Endodermal cell (in vitro differentiated cells): ENCODE data around the gene RIMS4. TPM values are rescaled to one million over a fixed set of nuclear protein-coding genes. Genes with fewer than 3 reads are reported as not detected.

Experiments
- DNase-seq: peaks from one replicate; pipeline ENCODE4 v3.0.0-alpha.2; 2017
- H3K27ac ChIP-seq: 2 replicates; pipeline ENCODE4 v1.5.1; 2013; ENCODE audit warnings: mild to moderate bottlenecking, low read depth, low read length, moderate library complexity
- H3K27me3 ChIP-seq: 2 replicates; pipeline ENCODE4 v1.6.1; 2013; ENCODE audit warnings: mild to moderate bottlenecking, low read length, moderate library complexity; ENCODE audit not compliant: insufficient read depth, control insufficient read depth, poor library complexity, severe bottlenecking
- H3K36me3 ChIP-seq: 2 replicates; pipeline ENCODE4 v1.7.0; 2013; ENCODE audit warnings: mild to moderate bottlenecking, low read length, moderate library complexity; ENCODE audit not compliant: control insufficient read depth, insufficient read depth
- H3K4me1 ChIP-seq: one replicate; pipeline ENCODE4 v1.7.0; 2013; ENCODE audit warnings: low read length; ENCODE audit not compliant: control insufficient read depth, insufficient read depth
- H3K4me3 ChIP-seq: 2 replicates; pipeline ENCODE4 v1.5.1; 2013; ENCODE audit warnings: mild to moderate bottlenecking, low read length, moderate library complexity
- H3K9ac ChIP-seq: 2 replicates; pipeline ENCODE4 v1.6.1; 2013; ENCODE audit warnings: mild to moderate bottlenecking, low read length, moderate library complexity; ENCODE audit not compliant: poor library complexity, severe bottlenecking; ENCODE audit errors: extremely low read depth
- H3K9me3 ChIP-seq: 2 replicates; pipeline ENCODE4 v1.6.1; 2013; ENCODE audit warnings: mild to moderate bottlenecking, low read length, moderate library complexity; ENCODE audit not compliant: control insufficient read depth
- H3K27ac Mint-ChIP-seq: 2 replicates; pipeline ENCODE4 v1.8.0; 2020; ENCODE audit warnings: mixed read lengths
- H3K27me3 Mint-ChIP-seq: 2 replicates; pipeline ENCODE4 v1.8.0; 2021; ENCODE audit warnings: mild to moderate bottlenecking, mixed read lengths; ENCODE audit not compliant: insufficient read depth
- H3K36me3 Mint-ChIP-seq: 2 replicates; pipeline ENCODE4 v1.8.0; 2020; ENCODE audit warnings: low read depth, mixed read lengths
- H3K4me1 Mint-ChIP-seq: 2 replicates; pipeline ENCODE4 v1.8.0; 2020; ENCODE audit warnings: mixed read lengths
- H3K4me3 Mint-ChIP-seq: 2 replicates; pipeline ENCODE4 v1.8.0; 2020; ENCODE audit warnings: mild to moderate bottlenecking, moderate library complexity, mixed read lengths
- H3K9me3 Mint-ChIP-seq: 2 replicates; pipeline ENCODE4 v1.8.0; 2020; ENCODE audit warnings: mild to moderate bottlenecking, mixed read lengths
- CTCF ChIP-seq: fragments of 200-600 bp; sonication (generic); conservative IDR thresholded peaks from 2 replicates; pipeline ENCODE4 v1.5.0; 2021; ENCODE audit warnings: antibody characterized with exemption, mild to moderate bottlenecking
- WGBS, 2 experiments: methylation state at CpG; one replicate each; pipeline versions ENCODE4 v1.1.5 to v1.1.7; 2013; ENCODE audit warnings: missing lambda C conversion rate in 2 of 2, mixed read lengths in 1 of 2; ENCODE audit not compliant: insufficient coverage in 1 of 2, insufficient read length in 1 of 2; 5-methylcytosine and 5-hydroxymethylcytosine counted together
- total RNA-seq, 2 donors: library from RNA; stranded (reverse); fragmentation: NEBNext Ultra II Directional in 1 of 2; extraction: Animal tissue kit (Norgen Biotek cat#: 25700) in 1 of 2; gene quantifications; 2 replicates in 1 of 2; 3 replicates in 1 of 2; pipeline ENCODE4 v1.2.1, GENCODE V29; 2021

The RIMS4 gene
- total RNA-seq, 2 donors from 2014 or later, result 4.3 to 13.0 TPM

- H3K9ac ChIP-seq, result no peak overlapping the region
- no peak for TF ChIP-seq CTCF
- Mint-ChIP-seq H3K4me3 (no peak overlapping the region), H3K9me3 (no peaks in the 10 kb centered on the region), H3K27me3 (no peaks in the 10 kb centered on the region), H3K27ac (no peak overlapping the region), H3K36me3 (no peaks in the 10 kb centered on the region), H3K4me1 (peaks cover 9% of the 10 kb centered on the region)
- H3K36me3 ChIP-seq, result no peaks in the 10 kb centered on the region
- DNase-seq, result no peak
- H3K27me3 ChIP-seq, result no peaks in the 10 kb centered on the region
- no peaks in the 10 kb centered on the region for H3K9me3 ChIP-seq
- 73% methylated on average over 5 of the region's 5 CpGs; no CpG with 5 or more reads in 1 of the 2 experiments for WGBS, 2 experiments
- no peak overlapping the region for H3K4me3 ChIP-seq
- H3K4me1 ChIP-seq, result peaks cover 3% of the 10 kb centered on the region
- no peak overlapping the region for H3K27ac ChIP-seq
These were observed 40.9 kb downstream of the RIMS4 start for GRCh38 chr20:44769481-44769863.

- no peak for TF ChIP-seq CTCF
- Mint-ChIP-seq H3K27me3 (no peaks in the 10 kb centered on the region), H3K4me1 (peaks cover 9% of the 10 kb centered on the region), H3K27ac (no peak overlapping the region), H3K4me3 (no peak overlapping the region), H3K36me3 (no peaks in the 10 kb centered on the region), H3K9me3 (no peaks in the 10 kb centered on the region)
- Histone ChIP-seq H3K4me3 (no peak overlapping the region), H3K27ac (no peak overlapping the region), H3K4me1 (peaks cover 3% of the 10 kb centered on the region), H3K9ac (no peak overlapping the region), H3K36me3 (no peaks in the 10 kb centered on the region), H3K9me3 (no peaks in the 10 kb centered on the region), H3K27me3 (no peaks in the 10 kb centered on the region)
- 74 to 83% methylated on average over 5 of the region's 5 CpGs for WGBS, 2 experiments
- DNase-seq, result no peak
These were observed 41.4 kb downstream of the RIMS4 start for GRCh38 chr20:44768854-44769480.

GRCh38 chr20:44768256-44768655 lies 42.1 kb downstream of the RIMS4 start:
- H3K27ac ChIP-seq, result no peak overlapping the region
- H3K9me3 ChIP-seq, result no peaks in the 10 kb centered on the region
- no peaks in the 10 kb centered on the region for H3K27me3 Mint-ChIP-seq
- H3K4me1 Mint-ChIP-seq, result peaks cover 10% of the 10 kb centered on the region
- no peaks in the 10 kb centered on the region for H3K36me3 Mint-ChIP-seq
- TF ChIP-seq CTCF, result no peak
- DNase-seq, result no peak
- H3K9ac ChIP-seq, result no peak overlapping the region
- no peak overlapping the region for H3K4me3 ChIP-seq
- no peak overlapping the region for H3K27ac Mint-ChIP-seq
- H3K4me1 ChIP-seq, result peaks cover 5% of the 10 kb centered on the region
- no peak overlapping the region for H3K4me3 Mint-ChIP-seq
- 89 to 98% methylated on average over 7 to 8 of the region's 8 CpGs for whole genome bisulfite sequencing, 2 experiments
- H3K27me3 ChIP-seq, result no peaks in the 10 kb centered on the region
- no peaks in the 10 kb centered on the region for H3K9me3 Mint-ChIP-seq
- H3K36me3 ChIP-seq, result no peaks in the 10 kb centered on the region
